CD14-positive monocyte (primary cell): ENCODE measurements around the gene CREB5. TPM values are rescaled to one million over a fixed set of nuclear protein-coding genes. Genes with fewer than 3 reads are reported as not detected.

Source experiments
- DNase-seq, 3 donors: peaks; one replicate each; pipeline ENCODE4 v3.0.0-alpha.2; 2011 to 2022
- H2AFZ ChIP-seq: 2 replicates; pipeline ENCODE4 v1.6.0; 2012; ENCODE audit warnings: mild to moderate bottlenecking, low read depth, low read length, inconsistent platforms; ENCODE audit not compliant: insufficient read depth, poor library complexity, severe bottlenecking
- H3K27ac ChIP-seq, 2 donors: 1 replicate in 1 of 2; 2 replicates in 1 of 2; pipeline ENCODE4 v1.5.1; 2012 to 2013; ENCODE audit warnings: low read length in 2 of 2, control low read depth in 1 of 2, inconsistent platforms in 1 of 2, low read depth in 1 of 2, mild to moderate bottlenecking in 1 of 2
- H3K27me3 ChIP-seq, 2 donors: one replicate each; pipeline versions ENCODE4 v1.6.0 to v1.6.1; 2011 to 2013; ENCODE audit warnings: low read length in 2 of 2; ENCODE audit not compliant: control insufficient read depth in 2 of 2, insufficient read depth in 2 of 2
- H3K36me3 ChIP-seq, 2 donors: replicated peaks in 1 of 2; 1 replicate in 1 of 2; 2 replicates in 1 of 2; pipeline versions ENCODE4 v1.5.1 to v1.6.1; 2012 to 2013; ENCODE audit warnings: low read length in 2 of 2, control low read depth in 1 of 2, inconsistent platforms in 1 of 2, mild to moderate bottlenecking in 1 of 2; ENCODE audit not compliant: insufficient read depth in 2 of 2, control insufficient read depth in 1 of 2
- H3K4me1 ChIP-seq, 2 donors: 1 replicate in 1 of 2; 2 replicates in 1 of 2; pipeline versions ENCODE4 v1.5.1 to v1.6.1; 2012 to 2013; ENCODE audit warnings: low read length in 2 of 2, control low read depth in 1 of 2, inconsistent platforms in 1 of 2, mild to moderate bottlenecking in 1 of 2, moderate library complexity in 1 of 2; ENCODE audit not compliant: insufficient read depth in 2 of 2, control insufficient read depth in 1 of 2
- H3K4me2 ChIP-seq: replicated peaks from 2 replicates; pipeline ENCODE3; 2012; ENCODE audit warnings: low read length, moderate library complexity, mild to moderate bottlenecking; ENCODE audit not compliant: poor library complexity, severe bottlenecking; ENCODE audit errors: extremely low read depth
- H3K4me3 ChIP-seq, 3 experiments: fragments of 200-600 bp in 1 of 3; sonication (generic) in 1 of 3; replicated peaks in 1 of 3; 1 replicate in 2 of 3; 2 replicates in 1 of 3; pipeline ENCODE4 v1.5.1; 2011 to 2013; ENCODE audit warnings: low read length in 3 of 3, mild to moderate bottlenecking in 3 of 3, control low read depth in 2 of 3, low read depth in 2 of 3, inconsistent platforms in 1 of 3, moderate library complexity in 1 of 3
- H3K79me2 ChIP-seq: 2 replicates; pipeline ENCODE4 v1.6.0; 2012; ENCODE audit warnings: mild to moderate bottlenecking, control low read depth, inconsistent platforms, low read length, moderate library complexity; ENCODE audit not compliant: insufficient read depth
- H3K9ac ChIP-seq: 2 replicates; pipeline ENCODE4 v1.6.0; 2017; ENCODE audit warnings: low read length, mild to moderate bottlenecking; ENCODE audit not compliant: insufficient read depth, poor library complexity, severe bottlenecking
- H3K9me3 ChIP-seq, 2 donors: replicated peaks in 1 of 2; 1 replicate in 1 of 2; 2 replicates in 1 of 2; pipeline versions ENCODE4 v1.5.1 to v1.6.1; 2012 to 2013; ENCODE audit warnings: low read length in 2 of 2, control low read depth in 1 of 2; ENCODE audit not compliant: control insufficient read depth in 1 of 2, insufficient read depth in 1 of 2
- H4K20me1 ChIP-seq: 2 replicates; pipeline ENCODE4 v1.6.0; 2012; ENCODE audit warnings: mild to moderate bottlenecking, low read length, control low read depth, moderate library complexity; ENCODE audit not compliant: insufficient read depth
- H3K27ac Mint-ChIP-seq, 7 donors: one replicate each; pipeline ENCODE4 v1.8.0; 2020; ENCODE audit warnings: mild to moderate bottlenecking in 7 of 7, mixed read lengths in 7 of 7, moderate library complexity in 6 of 7, inconsistent platforms in 2 of 7
- H3K27me3 Mint-ChIP-seq, 3 donors: one replicate each; pipeline ENCODE4 v1.8.0; 2021 to 2022; ENCODE audit warnings: low read depth in 3 of 3, mild to moderate bottlenecking in 3 of 3, mixed read lengths in 3 of 3, moderate library complexity in 3 of 3, inconsistent platforms in 1 of 3
- H3K36me3 Mint-ChIP-seq, 2 donors: one replicate each; pipeline ENCODE4 v1.8.0; 2020; ENCODE audit warnings: mixed read lengths in 2 of 2, inconsistent platforms in 1 of 2, mild to moderate bottlenecking in 1 of 2
- H3K4me1 Mint-ChIP-seq: one replicate; pipeline ENCODE4 v1.8.0; 2020; ENCODE audit warnings: mild to moderate bottlenecking, mixed read lengths
- H3K4me3 Mint-ChIP-seq, 2 donors: one replicate each; pipeline ENCODE4 v1.8.0; 2020; ENCODE audit warnings: mild to moderate bottlenecking in 2 of 2, mixed read lengths in 2 of 2, moderate library complexity in 1 of 2
- H3K9me3 Mint-ChIP-seq, 7 donors: one replicate each; pipeline ENCODE4 v1.8.0; 2020 to 2022; ENCODE audit warnings: mixed read lengths in 7 of 7, mild to moderate bottlenecking in 6 of 7, moderate library complexity in 6 of 7, inconsistent platforms in 2 of 7
- WGBS: methylation state at CpG from one replicate; pipeline ENCODE4 v1.1.5; 2013; ENCODE audit warnings: missing lambda C conversion rate; ENCODE audit not compliant: insufficient coverage; 5-methylcytosine and 5-hydroxymethylcytosine counted together
- intact Hi-C, 2 donors: fragments of 100-400 bp; cut with micrococcal nuclease; formaldehyde crosslinking; loops; one replicate each; pipeline versions ENCODE4 v1.15.0 to v1.15.1; 2023
- polyA plus RNA-seq, 3 donors: library from polyadenylated mRNA; depleted of rRNA in 1 of 3; unstranded in 2 of 3; stranded (reverse) in 1 of 3; fragments of 300-500 nt in 2 of 3; fragments of >200 nt in 1 of 3; fragmentation: Illumina TruSeq in 2 of 3; gene quantifications; 1 replicate in 2 of 3; 2 replicates in 1 of 3; pipeline ENCODE4 v1.2.3, GENCODE V29; 2012 to 2021
- TF ChIP-seq, protein P1 (sequence below): fragments of 200-600 bp; IDR thresholded peaks from one replicate; pipeline ENCODE4 v1.8.0; 2022; ENCODE audit warnings: antibody characterized with exemption, mild to moderate bottlenecking

CREB5 gene
- polyA plus RNA-seq, 3 donors: 25.1 to 72.3 (median 44.2) TPM

DNA sequence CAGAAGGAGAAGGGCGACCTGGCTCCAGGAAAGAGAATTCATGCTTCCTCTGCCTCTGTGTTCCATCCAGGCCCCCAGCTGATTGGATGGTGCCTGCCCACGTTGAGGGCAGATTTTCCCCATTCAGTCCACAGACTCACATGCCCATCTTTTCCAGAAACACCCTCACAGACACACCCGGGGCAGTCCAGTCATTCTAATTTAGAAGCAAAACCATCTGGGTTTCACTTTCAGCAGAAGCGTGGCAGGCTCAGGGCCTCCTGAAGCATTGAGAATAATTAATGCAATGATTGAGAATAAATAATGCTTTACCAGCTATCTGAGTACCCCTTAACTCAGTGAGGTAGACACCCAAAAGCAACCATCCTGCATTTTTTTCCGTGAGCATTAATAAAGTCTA, 30.2 kb upstream of the CREB5 start:
- Histone ChIP-seq H3K4me2 (no peak overlapping the region), H4K20me1 (no peaks in the 10 kb centered on the region), H3K36me3 (no peaks in the 10 kb centered on the region), H3K4me3 (no peak overlapping the region), H3K4me1 (no peaks in the 10 kb centered on the region), H3K9me3 (no peaks in the 10 kb centered on the region), H3K27ac (no peak overlapping the region), H3K9ac (no peak overlapping the region), H3K27me3 (peaks cover 2 to 3% of the 10 kb centered on the region in 2 donors), H2AFZ (no peak overlapping the region), H3K79me2 (no peaks in the 10 kb centered on the region)
- no peak overlapping the region for H3K27ac Mint-ChIP-seq
- H3K9me3 Mint-ChIP-seq: peaks cover 0 to 4% (median 0%) of the 10 kb centered on the region in 7 donors
- H3K4me1 Mint-ChIP-seq: no peaks in the 10 kb centered on the region
- no peak overlapping the region for H3K4me3 Mint-ChIP-seq
- H3K36me3 Mint-ChIP-seq: no peaks in the 10 kb centered on the region
- DNase-seq: no peak
- TF ChIP-seq, protein P1, sequence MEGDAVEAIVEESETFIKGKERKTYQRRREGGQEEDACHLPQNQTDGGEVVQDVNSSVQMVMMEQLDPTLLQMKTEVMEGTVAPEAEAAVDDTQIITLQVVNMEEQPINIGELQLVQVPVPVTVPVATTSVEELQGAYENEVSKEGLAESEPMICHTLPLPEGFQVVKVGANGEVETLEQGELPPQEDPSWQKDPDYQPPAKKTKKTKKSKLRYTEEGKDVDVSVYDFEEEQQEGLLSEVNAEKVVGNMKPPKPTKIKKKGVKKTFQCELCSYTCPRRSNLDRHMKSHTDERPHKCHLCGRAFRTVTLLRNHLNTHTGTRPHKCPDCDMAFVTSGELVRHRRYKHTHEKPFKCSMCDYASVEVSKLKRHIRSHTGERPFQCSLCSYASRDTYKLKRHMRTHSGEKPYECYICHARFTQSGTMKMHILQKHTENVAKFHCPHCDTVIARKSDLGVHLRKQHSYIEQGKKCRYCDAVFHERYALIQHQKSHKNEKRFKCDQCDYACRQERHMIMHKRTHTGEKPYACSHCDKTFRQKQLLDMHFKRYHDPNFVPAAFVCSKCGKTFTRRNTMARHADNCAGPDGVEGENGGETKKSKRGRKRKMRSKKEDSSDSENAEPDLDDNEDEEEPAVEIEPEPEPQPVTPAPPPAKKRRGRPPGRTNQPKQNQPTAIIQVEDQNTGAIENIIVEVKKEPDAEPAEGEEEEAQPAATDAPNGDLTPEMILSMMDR: no peak
- no CpG with 5 or more reads among the region's 5 CpGs for WGBS
- intact Hi-C loops: loop anchor here in 1 of 2 donors (10.0 kb wide), 1 partner anchor 243 kb away; no protein-coding TSS in a partner anchor
- peaks cover 4 to 18% (median 5%) of the 10 kb centered on the region in 3 donors for H3K27me3 Mint-ChIP-seq

DNA sequence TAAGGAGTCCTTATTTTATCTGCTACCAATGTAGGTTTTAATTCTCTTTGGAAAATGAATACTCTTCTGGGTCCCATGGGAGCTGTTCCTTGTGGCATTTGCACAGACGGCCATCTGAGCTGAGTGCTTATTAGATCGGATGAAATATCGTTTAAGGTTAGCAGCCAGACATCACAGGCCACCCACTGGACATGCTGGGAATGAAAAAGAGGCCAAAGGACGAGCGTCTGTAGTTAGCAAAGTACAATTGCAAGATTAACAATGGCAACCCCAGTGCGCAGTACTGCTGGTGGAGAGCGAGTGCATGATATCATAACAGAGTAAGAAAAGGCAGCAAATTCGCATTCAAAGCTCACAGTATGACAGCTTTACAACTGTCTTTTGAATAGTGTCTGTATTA, 28.3 kb upstream of the CREB5 start:
- Histone ChIP-seq H3K36me3 (no peaks in the 10 kb centered on the region), H3K4me1 (no peaks in the 10 kb centered on the region), H3K9me3 (no peaks in the 10 kb centered on the region), H3K27ac (no peak overlapping the region), H4K20me1 (no peaks in the 10 kb centered on the region), H3K79me2 (no peaks in the 10 kb centered on the region), H3K4me3 (no peak overlapping the region), H3K27me3 (peaks cover 2 to 3% of the 10 kb centered on the region in 2 donors), H2AFZ (no peak overlapping the region), H3K9ac (no peak overlapping the region), H3K4me2 (no peak overlapping the region)
- H3K9me3 Mint-ChIP-seq: peaks cover 0 to 3% (median 0%) of the 10 kb centered on the region in 7 donors
- intact Hi-C loops: loop anchor here in 1 of 2 donors (10.0 kb wide), 1 partner anchor 241 kb away; no protein-coding TSS in a partner anchor
- WGBS: 96% methylated on average over 7 of the region's 8 CpGs
- H3K4me1 Mint-ChIP-seq: no peaks in the 10 kb centered on the region
- no peak for DNase-seq
- TF ChIP-seq, protein P1: no peak
- H3K27me3 Mint-ChIP-seq: peaks cover 7 to 15% (median 9%) of the 10 kb centered on the region in 3 donors
- H3K27ac Mint-ChIP-seq: no peak overlapping the region
- no peak overlapping the region for H3K4me3 Mint-ChIP-seq
- no peaks in the 10 kb centered on the region for H3K36me3 Mint-ChIP-seq
